Endothelial cell (in vitro differentiated cells): Measurements from ENCODE around the gene TMEM135. TPM values are rescaled to one million over a fixed set of nuclear protein-coding genes. Genes with fewer than 3 reads are reported as not detected.

ENCODE experiments used
- DNase-seq: peaks from one replicate; pipeline ENCODE4 v3.0.0; 2021; ENCODE audit warnings: low spot score
- H3K27ac Mint-ChIP-seq: one replicate; pipeline ENCODE4 v1.8.0; 2021; ENCODE audit warnings: mixed read lengths, inconsistent platforms; ENCODE audit not compliant: unreplicated experiment
- H3K27me3 Mint-ChIP-seq: one replicate; pipeline ENCODE4 v1.8.0; 2021; ENCODE audit warnings: mild to moderate bottlenecking, moderate library complexity, mixed read lengths, inconsistent platforms; ENCODE audit not compliant: unreplicated experiment
- H3K36me3 Mint-ChIP-seq: one replicate; pipeline ENCODE4 v1.8.0; 2021; ENCODE audit warnings: mild to moderate bottlenecking, low read depth, mixed read lengths, inconsistent platforms; ENCODE audit not compliant: unreplicated experiment
- H3K4me1 Mint-ChIP-seq: one replicate; pipeline ENCODE4 v1.8.0; 2021; ENCODE audit warnings: mild to moderate bottlenecking, mixed read lengths, inconsistent platforms; ENCODE audit not compliant: unreplicated experiment
- H3K4me3 Mint-ChIP-seq: one replicate; pipeline ENCODE4 v1.8.0; 2021; ENCODE audit warnings: mild to moderate bottlenecking, mixed read lengths, inconsistent platforms; ENCODE audit not compliant: unreplicated experiment
- H3K9me3 Mint-ChIP-seq: one replicate; pipeline ENCODE4 v1.8.0; 2021; ENCODE audit warnings: mixed read lengths, inconsistent platforms; ENCODE audit not compliant: unreplicated experiment
- CTCF ChIP-seq: fragments of 200-600 bp; sonication (generic); IDR thresholded peaks from one replicate; pipeline ENCODE4 v1.5.0; 2021; ENCODE audit warnings: antibody characterized with exemption; ENCODE audit not compliant: unreplicated experiment
- total RNA-seq: library from RNA; stranded (reverse); fragmentation: NEBNext Ultra II Directional; extraction: Animal tissue kit (Norgen Biotek cat#: 25700); gene quantifications from one replicate; pipeline ENCODE4 v1.2.1, GENCODE V29; 2021; ENCODE audit not compliant: unreplicated experiment

The TMEM135 gene
- total RNA-seq, 1 donor from 2014 or later: 49.7 TPM

DNA sequence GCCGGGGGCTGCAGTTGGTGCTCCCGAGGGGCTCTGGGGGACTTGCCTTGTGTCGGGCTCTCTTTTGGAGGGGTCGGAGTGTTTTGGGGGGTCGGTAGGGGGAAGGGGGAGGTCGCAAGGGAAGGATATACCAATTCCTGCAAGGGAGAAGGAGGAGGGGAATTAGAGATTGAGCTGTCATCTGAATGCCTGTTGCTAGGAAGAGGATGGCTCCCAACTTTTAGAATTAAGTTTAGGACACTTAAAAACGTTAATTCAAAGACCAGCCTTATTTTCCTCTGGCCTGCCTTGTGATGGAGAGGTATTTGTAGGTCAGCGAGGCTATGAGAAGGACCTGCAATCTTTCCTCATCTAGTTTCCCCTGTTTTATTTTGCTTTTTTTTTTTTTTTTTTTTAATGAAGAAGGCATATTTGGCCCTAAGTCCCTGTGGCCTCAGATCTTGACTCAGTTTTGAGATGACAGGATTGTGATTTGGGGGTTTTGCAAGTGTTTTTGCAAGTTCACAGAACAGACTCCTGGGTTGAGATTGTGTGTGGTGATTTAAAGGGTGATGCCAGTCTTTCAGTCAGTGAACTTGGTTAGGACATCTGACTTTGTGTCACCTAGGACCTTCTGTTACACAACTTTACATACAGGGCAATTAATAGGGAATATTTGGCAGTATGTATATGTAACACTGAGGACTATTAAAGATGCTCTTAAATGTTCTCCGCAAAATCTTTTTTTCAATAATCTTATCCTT is 672 bp downstream of the TMEM135 start:
- Mint-ChIP-seq H3K27me3 (peaks cover 13% of the 10 kb centered on the region), H3K9me3 (no peaks in the 10 kb centered on the region), H3K4me1 (peaks cover 50% of the 10 kb centered on the region), H3K27ac (peak overlapping the region; percentile 88), H3K36me3 (no peaks in the 10 kb centered on the region), H3K4me3 (peak overlapping the region; percentile 98)
- TF ChIP-seq CTCF: no peak
- DNase-seq: no peak

GRCh38 chr11:87039371-87039770 is 1.6 kb downstream of the TMEM135 start:
- DNase-seq: no peak
- H3K4me3 Mint-ChIP-seq: peak overlapping the region; percentile 98
- peaks cover 13% of the 10 kb centered on the region for H3K27me3 Mint-ChIP-seq
- no peak for TF ChIP-seq CTCF
- H3K9me3 Mint-ChIP-seq: no peaks in the 10 kb centered on the region
- H3K36me3 Mint-ChIP-seq: no peaks in the 10 kb centered on the region
- peaks cover 46% of the 10 kb centered on the region for H3K4me1 Mint-ChIP-seq
- no peak overlapping the region for H3K27ac Mint-ChIP-seq

- no peak overlapping the region for H3K4me3 Mint-ChIP-seq
- DNase-seq: no peak
- H3K4me1 Mint-ChIP-seq: peaks cover 22% of the 10 kb centered on the region
- no peak overlapping the region for H3K27ac Mint-ChIP-seq
- H3K9me3 Mint-ChIP-seq: peaks cover 4% of the 10 kb centered on the region
- no peak for TF ChIP-seq CTCF
- peaks cover 8% of the 10 kb centered on the region for H3K27me3 Mint-ChIP-seq
- H3K36me3 Mint-ChIP-seq: peaks cover 16% of the 10 kb centered on the region
These were observed 6.2 kb downstream of the TMEM135 start for GRCh38 chr11:87043894-87044293.

GRCh38 chr11:87046824-87047223 is 9.1 kb downstream of the TMEM135 start:
- H3K4me1 Mint-ChIP-seq: peaks cover under 1% of the 10 kb centered on the region
- H3K27me3 Mint-ChIP-seq: peaks cover 2% of the 10 kb centered on the region
- peak overlapping the region; percentile 52 for H3K27ac Mint-ChIP-seq
- H3K4me3 Mint-ChIP-seq: peak overlapping the region; percentile 84
- peaks cover 16% of the 10 kb centered on the region for H3K36me3 Mint-ChIP-seq
- TF ChIP-seq CTCF: no peak
- peaks cover 4% of the 10 kb centered on the region for H3K9me3 Mint-ChIP-seq
- DNase-seq: no peak

DNA sequence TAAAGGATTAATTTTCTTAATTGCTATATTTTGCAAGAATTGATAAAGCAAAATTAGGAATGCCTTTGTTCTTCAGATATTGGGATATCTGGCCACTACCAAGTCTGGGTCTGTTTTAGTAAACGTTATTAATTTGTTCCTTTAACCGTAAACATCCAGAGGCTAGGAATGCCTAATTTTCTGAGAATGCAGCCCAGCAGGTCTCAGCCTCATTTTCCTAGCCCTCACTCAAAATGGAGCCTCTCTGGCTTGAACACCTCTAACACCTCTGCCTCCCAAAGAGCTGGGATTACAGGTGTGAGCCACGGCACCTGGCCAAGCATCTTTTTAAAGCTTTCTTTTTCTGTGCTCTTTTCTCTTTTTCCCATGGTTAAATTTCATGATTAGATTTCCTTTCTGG is 18.4 kb downstream of the TMEM135 start:
- Mint-ChIP-seq H3K36me3 (no peaks in the 10 kb centered on the region), H3K4me3 (no peak overlapping the region), H3K9me3 (no peaks in the 10 kb centered on the region), H3K4me1 (no peaks in the 10 kb centered on the region), H3K27me3 (no peaks in the 10 kb centered on the region), H3K27ac (no peak overlapping the region)
- no peak for TF ChIP-seq CTCF
- no peak for DNase-seq
